Measurements from ENCODE around the gene RABGAP1L. TPM values are rescaled to one million over a fixed set of nuclear protein-coding genes. Genes with fewer than 3 reads are reported as not detected.
"Not testable (repeated sequence)": the region's sequence is repeated elsewhere in the genome, so short reads cannot be mapped to it uniquely, and the experiment has no call there.

RABGAP1L gene
- total RNA-seq, 4 donors from 2014 or later: 70.5 to 100 (median 92.6) TPM

- no peaks in the 10 kb centered on the region for H3K27me3 ChIP-seq
- no peak overlapping the region for H3K27ac ChIP-seq
- WGBS, 2 donors: 98% methylated on average over 4 of the region's 4 CpGs
- no peaks in the 10 kb centered on the region for H3K36me3 ChIP-seq
- no peak for TF ChIP-seq POLR2A (IDR thresholded peaks at IDR 0.05)
- TF ChIP-seq, protein P1, sequence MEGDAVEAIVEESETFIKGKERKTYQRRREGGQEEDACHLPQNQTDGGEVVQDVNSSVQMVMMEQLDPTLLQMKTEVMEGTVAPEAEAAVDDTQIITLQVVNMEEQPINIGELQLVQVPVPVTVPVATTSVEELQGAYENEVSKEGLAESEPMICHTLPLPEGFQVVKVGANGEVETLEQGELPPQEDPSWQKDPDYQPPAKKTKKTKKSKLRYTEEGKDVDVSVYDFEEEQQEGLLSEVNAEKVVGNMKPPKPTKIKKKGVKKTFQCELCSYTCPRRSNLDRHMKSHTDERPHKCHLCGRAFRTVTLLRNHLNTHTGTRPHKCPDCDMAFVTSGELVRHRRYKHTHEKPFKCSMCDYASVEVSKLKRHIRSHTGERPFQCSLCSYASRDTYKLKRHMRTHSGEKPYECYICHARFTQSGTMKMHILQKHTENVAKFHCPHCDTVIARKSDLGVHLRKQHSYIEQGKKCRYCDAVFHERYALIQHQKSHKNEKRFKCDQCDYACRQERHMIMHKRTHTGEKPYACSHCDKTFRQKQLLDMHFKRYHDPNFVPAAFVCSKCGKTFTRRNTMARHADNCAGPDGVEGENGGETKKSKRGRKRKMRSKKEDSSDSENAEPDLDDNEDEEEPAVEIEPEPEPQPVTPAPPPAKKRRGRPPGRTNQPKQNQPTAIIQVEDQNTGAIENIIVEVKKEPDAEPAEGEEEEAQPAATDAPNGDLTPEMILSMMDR (IDR thresholded peaks at IDR 0.05): no peak
- no peaks in the 10 kb centered on the region for H3K9me3 ChIP-seq
- intact Hi-C loops (cut with DNase I): no loop called here
- DNase-seq: no peak
- H3K4me3 ChIP-seq (replicated peaks in 1 of 3): no peak overlapping the region
- H3K4me1 ChIP-seq: no peaks in the 10 kb centered on the region
Measured at GRCh38 chr1:174637487-174637886, 478.2 kb downstream of the RABGAP1L start.

DNA sequence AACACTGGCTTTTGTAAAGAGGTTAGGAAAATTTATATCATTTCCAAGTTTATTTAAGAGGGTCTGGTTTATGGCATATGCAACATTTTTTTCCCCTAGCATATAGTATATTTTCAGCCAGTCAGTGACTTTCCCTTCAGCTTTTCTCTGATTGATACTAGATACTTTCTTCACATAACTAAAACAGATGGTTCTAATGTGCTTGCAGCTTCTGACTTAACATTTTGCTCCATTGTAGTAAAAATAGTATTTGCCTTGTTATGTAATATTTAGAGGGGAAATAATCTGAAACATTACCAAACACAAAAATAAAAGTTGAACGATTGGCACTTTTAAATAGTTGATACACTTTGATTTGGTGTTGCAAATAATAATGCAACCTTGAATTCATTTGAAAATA, 480.1 kb downstream of the RABGAP1L start:
- 92 to 94% methylated on average over 1 of the region's 1 CpG for WGBS, 2 donors
- no peaks in the 10 kb centered on the region for H3K27me3 ChIP-seq
- no peaks in the 10 kb centered on the region for H3K36me3 ChIP-seq
- H3K4me1 ChIP-seq: no peaks in the 10 kb centered on the region
- no peaks in the 10 kb centered on the region for H3K9me3 ChIP-seq
- intact Hi-C loops (cut with DNase I): no loop called here
- no peak overlapping the region for H3K27ac ChIP-seq
- DNase-seq: no peak
- TF ChIP-seq POLR2A (IDR thresholded peaks at IDR 0.05): no peak
- TF ChIP-seq, protein P1 (IDR thresholded peaks at IDR 0.05): no peak
- no peak overlapping the region for H3K4me3 ChIP-seq (replicated peaks in 1 of 3)

GRCh38 chr1:174640783-174641182, 481.5 kb downstream of the RABGAP1L start:
- H3K9me3 ChIP-seq: no peaks in the 10 kb centered on the region
- DNase-seq: no peak
- no peak overlapping the region for H3K4me3 ChIP-seq (replicated peaks in 1 of 3)
- TF ChIP-seq, protein P1 (IDR thresholded peaks at IDR 0.05): no peak
- TF ChIP-seq POLR2A (IDR thresholded peaks at IDR 0.05): no peak
- 93 to 95% methylated on average over 1 of the region's 1 CpG for WGBS, 2 donors
- H3K27ac ChIP-seq: no peak overlapping the region
- intact Hi-C loops (cut with DNase I): no loop called here
- no peaks in the 10 kb centered on the region for H3K36me3 ChIP-seq
- H3K27me3 ChIP-seq: no peaks in the 10 kb centered on the region
- no peaks in the 10 kb centered on the region for H3K4me1 ChIP-seq

DNA sequence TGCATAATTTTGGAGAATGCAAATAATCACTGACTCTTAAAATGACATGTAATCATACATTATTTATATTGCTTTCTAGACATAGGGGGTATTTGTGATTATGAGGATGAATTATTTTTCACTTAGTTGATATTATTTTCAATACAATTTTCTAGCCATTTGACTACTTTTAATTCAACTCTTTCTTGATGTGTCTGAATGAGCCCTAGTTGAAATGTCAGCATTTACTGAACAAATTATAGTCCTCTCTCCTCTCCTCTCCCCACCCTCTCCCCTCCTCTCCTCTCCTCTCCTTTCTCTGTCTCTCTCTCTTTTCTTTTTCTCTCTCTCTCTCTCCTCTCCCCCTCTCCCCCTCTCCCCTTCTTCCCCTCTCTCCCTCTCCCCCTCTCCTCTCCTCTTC, 483.1 kb downstream of the RABGAP1L start:
- no peak overlapping the region for H3K27ac ChIP-seq
- no peaks in the 10 kb centered on the region for H3K36me3 ChIP-seq
- H3K9me3 ChIP-seq: no peaks in the 10 kb centered on the region
- H3K4me1 ChIP-seq: no peaks in the 10 kb centered on the region
- H3K4me3 ChIP-seq (replicated peaks in 1 of 3): no peak overlapping the region
- TF ChIP-seq POLR2A (IDR thresholded peaks at IDR 0.05): no peak
- TF ChIP-seq, protein P1 (IDR thresholded peaks at IDR 0.05): no peak
- DNase-seq: no peak
- intact Hi-C loops (cut with DNase I): no loop called here
- H3K27me3 ChIP-seq: no peaks in the 10 kb centered on the region

GRCh38 chr1:174643206-174643605, 483.9 kb downstream of the RABGAP1L start:
- Histone ChIP-seq H3K27me3 (no peaks in the 10 kb centered on the region), H3K4me1 (no peaks in the 10 kb centered on the region), H3K9me3 (no peaks in the 10 kb centered on the region), H3K27ac (no peak overlapping the region), H3K4me3 (replicated peaks in 1 of 3) (no peak overlapping the region), H3K36me3 (no peaks in the 10 kb centered on the region)
- no peak for TF ChIP-seq POLR2A (IDR thresholded peaks at IDR 0.05)
- TF ChIP-seq, protein P1 (IDR thresholded peaks at IDR 0.05): no peak
- no peak for DNase-seq
- intact Hi-C loops (cut with DNase I): no loop called here
- WGBS, 2 donors: 93 to 94% methylated on average over 1 of the region's 1 CpG

- 85 to 88% methylated on average over 2 of the region's 2 CpGs for WGBS, 2 donors
- H3K4me3 ChIP-seq (replicated peaks in 1 of 3); H3K27ac ChIP-seq; H3K36me3 ChIP-seq; H3K9me3 ChIP-seq; DNase-seq; intact Hi-C loops (cut with DNase I); H3K27me3 ChIP-seq; H3K4me1 ChIP-seq: not testable (repeated sequence)
Measured at GRCh38 chr1:174649572-174649971, 490.3 kb downstream of the RABGAP1L start.

Data from thyroid gland (tissue), 4 donors.